Measurements from ENCODE around the gene SH3BP1.
A peak's percentile ranks its signal among the peaks of the same experiment; 100 is the strongest.
"Not testable (repeated sequence)": the region's sequence is repeated elsewhere in the genome, so short reads cannot be mapped to it uniquely, and the experiment has no call there.

Gene SH3BP1

GRCh38 chr22:37681001-37681424 is 41.5 kb downstream of the SH3BP1 start:
- no peak for DNase-seq

GRCh38 chr22:37681556-37682049 is 42.1 kb downstream of the SH3BP1 start:
- DNase-seq: no peak

- DNase-seq: no peak
These were observed 45.5 kb downstream of the SH3BP1 start for GRCh38 chr22:37684803-37685615.

GRCh38 chr22:37686002-37686982 is 46.8 kb downstream of the SH3BP1 start, which contains the start of gene NOL12:
Gene NOL12 (plus strand): TSS chr22:37686343. CDS start chr22:37686393, 50 bp downstream.
- DNase-seq: peak; percentile 56

- DNase-seq: no peak
These were observed 50.9 kb downstream of the SH3BP1 start for GRCh38 chr22:37690407-37690806.

GRCh38 chr22:37690901-37691504 is 51.5 kb downstream of the SH3BP1 start:
- DNase-seq: no peak

- no peak for DNase-seq
These were observed 53.3 kb downstream of the SH3BP1 start for GRCh38 chr22:37692627-37693285.

GRCh38 chr22:37694131-37694530 is 54.7 kb downstream of the SH3BP1 start:
- not testable (repeated sequence) for DNase-seq

GRCh38 chr22:37696260-37696656 is 56.8 kb downstream of the SH3BP1 start:
- not testable (repeated sequence) for DNase-seq

GRCh38 chr22:37696657-37697537 is 57.4 kb downstream of the SH3BP1 start, which contains the start of gene TRIOBP:
Gene TRIOBP (plus strand): TSS chr22:37697048. CDS start chr22:37701366, 4,318 bp downstream.
- peak; percentile 94 for DNase-seq

GRCh38 chr22:37697538-37697835 is 58.0 kb downstream of the SH3BP1 start:
- DNase-seq: no peak

GRCh38 chr22:37701141-37701786 is 61.8 kb downstream of the SH3BP1 start:
- no peak for DNase-seq

- no peak for DNase-seq
These were observed 64.4 kb downstream of the SH3BP1 start for GRCh38 chr22:37703906-37704305.

- no peak for DNase-seq
These were observed 65.2 kb downstream of the SH3BP1 start for GRCh38 chr22:37704645-37705044.

- no peak for DNase-seq
These were observed 65.7 kb downstream of the SH3BP1 start for GRCh38 chr22:37705205-37705604.
